ENCODE measurements around the gene PER3. TPM values are rescaled to one million over a fixed set of nuclear protein-coding genes. Genes with fewer than 3 reads are reported as not detected.

The PER3 gene
- total and polyA plus RNA-seq, 2 of the 8 experiments (the other 6 are each of a cell fraction or from before 2014, with no cell fraction given) = 8.3 to 9.3 TPM

- Histone ChIP-seq H3K79me2 (ENCODE audit: control insufficient read depth in 1 of 2, insufficient read depth in 2 of 2, low read length in 2 of 2) (no peaks in the 10 kb centered on the region), H2AK5ac (ENCODE audit: low read depth, low read length) (no peak overlapping the region), H2BK20ac (ENCODE audit: low read length) (no peak overlapping the region), H3K36me3 (ENCODE audit: control insufficient read depth in 2 of 4, insufficient read depth in 4 of 4, low read length in 3 of 4) (no peaks in the 10 kb centered on the region; a peak in 1 of 8 replicates), H4K91ac (replicated peaks; ENCODE audit: insufficient read length, low read length) (no peak overlapping the region), H2BK15ac (ENCODE audit: low read length) (no peak overlapping the region), H3K14ac (ENCODE audit: insufficient read length) (no peak overlapping the region), H4K20me1 (replicated peaks in 1 of 2; ENCODE audit: control insufficient read depth in 1 of 2, insufficient read depth in 2 of 2, low read length in 2 of 2) (no peaks in the 10 kb centered on the region), H4K8ac (ENCODE audit: extremely low read depth, insufficient read depth, low read length) (no peak overlapping the region), H2BK120ac (replicated peaks; ENCODE audit: low read depth, low read length) (no peak overlapping the region), H3K9ac (replicated peaks in 1 of 4; ENCODE audit: extremely low read depth in 1 of 4, low read depth in 3 of 4, low read length in 3 of 4) (no peak overlapping the region), H3K27me3 (replicated peaks in 1 of 4; ENCODE audit: control insufficient read depth in 3 of 4, extremely low read depth in 1 of 4, insufficient read depth in 3 of 4, low read length in 3 of 4) (no peaks in the 10 kb centered on the region), H3K23me2 (ENCODE audit: low read depth, low read length) (no peaks in the 10 kb centered on the region), H3K18ac (ENCODE audit: extremely low read depth, low read length) (no peak overlapping the region), H3K9me3 (ENCODE audit: insufficient read depth in 2 of 2, low read depth in 1 of 2, low read length in 1 of 2) (no peaks in the 10 kb centered on the region), H3K27ac (ENCODE audit: low read depth, low read length) (no peak overlapping the region), H3K4ac (replicated peaks; ENCODE audit: insufficient read length, low read depth, low read length) (no peak overlapping the region), H2AFZ (ENCODE audit: low read length) (no peak overlapping the region), H2BK12ac (ENCODE audit: low read depth, low read length) (no peak overlapping the region), H3K56ac (replicated peaks; ENCODE audit: insufficient read length, low read depth, low read length) (no peak overlapping the region), H2BK5ac (ENCODE audit: low read depth, low read length) (no peak overlapping the region), H3K4me2 (ENCODE audit: insufficient read depth in 1 of 2, low read depth in 2 of 2, low read length in 2 of 2) (no peak overlapping the region), H4K5ac (ENCODE audit: insufficient read length, low read depth, low read length) (no peak overlapping the region), H3K4me3 (ENCODE audit: extremely low read depth in 1 of 4, insufficient read depth in 2 of 4, low read depth in 3 of 4, low read length in 4 of 4) (no peak overlapping the region), H3K23ac (ENCODE audit: insufficient read length) (no peak overlapping the region), H3K79me1 (ENCODE audit: low read depth, low read length) (no peaks in the 10 kb centered on the region), H3K4me1 (replicated peaks in 1 of 4; ENCODE audit: control insufficient read depth in 3 of 4, insufficient read depth in 4 of 4, low read length in 3 of 4) (no peaks in the 10 kb centered on the region)
- FAIRE-seq = no peak
- CTCF ChIA-PET (ENCODE audit: partially characterized antibody) = interaction anchor here (1.2 to 1.5 kb wide), 3 partner anchors 10 to 100 kb away, joined by 3 to 5 read pairs (median 5); no protein-coding TSS in a partner anchor
- WGBS, 2 experiments (ENCODE audit: extremely low coverage in 1 of 2, insufficient coverage in 1 of 2, insufficient read length in 1 of 2, insufficient replicate concordance in 2 of 2, low coverage in 1 of 2, low lambda C conversion rate in 2 of 2, missing lambda C conversion rate in 1 of 2) = 92% methylated on average over 16 of the region's 16 CpGs; no CpG with 5 or more reads in 1 of the 2 experiments
- POLR2A ChIA-PET (ENCODE audit: partially characterized antibody) = interaction anchor here (0.6 kb wide), 1 partner anchor 17 kb away, joined by 4 read pairs; no protein-coding TSS in a partner anchor
- DNase-seq (ENCODE audit: low read depth in 1 of 2, low spot score in 2 of 2) = no peak
- TF ChIP-seq CTCF (IDR thresholded peaks at IDR 0.05; ENCODE audit: control extremely low read depth in 1 of 3, insufficient read depth in 1 of 3, low read depth in 1 of 3, low read length in 3 of 3) = no peak
- TF ChIP-seq POLR2AphosphoS5 (IDR thresholded peaks at IDR 0.05; ENCODE audit: low read depth, low read length) = no peak
- TF ChIP-seq POLR2A (IDR thresholded peaks at IDR 0.05; ENCODE audit: control extremely low read depth in 1 of 2, low read depth in 2 of 2, low read length in 2 of 2) = no peak
- TF ChIP-seq CHD1 (IDR thresholded peaks at IDR 0.05; ENCODE audit: low read depth, low read length) = no peak
- no peak for TF ChIP-seq RXRA (IDR thresholded peaks at IDR 0.05; ENCODE audit: insufficient read depth, low read depth, low read length)
- no peak for TF ChIP-seq TAF7 (optimal IDR thresholded peaks at IDR 0.05; ENCODE audit: borderline replicate concordance, low read depth, low read length)
- TF ChIP-seq SIRT6 (IDR thresholded peaks at IDR 0.05; ENCODE audit: low read length) = no peak
- no peak for TF ChIP-seq USF2 (IDR thresholded peaks at IDR 0.05; ENCODE audit: low read length)
- TF ChIP-seq TEAD4 (IDR thresholded peaks at IDR 0.05; ENCODE audit: low read depth, low read length) = no peak
- TF ChIP-seq JUN (IDR thresholded peaks at IDR 0.05; ENCODE audit: low read depth, low read length) = no peak
These were observed 85.2 kb downstream of the PER3 start for GRCh38 chr1:7869136-7869920.

All from H1 (cell line).